Thoracic aorta (tissue), 2 donors: ENCODE results near the gene ZCCHC24. TPM values are rescaled to one million over a fixed set of nuclear protein-coding genes. Genes with fewer than 3 reads are reported as not detected.

Experiments
- ATAC-seq: fragments of 150-250 bp; one replicate; pipeline ENCODE4 v1.8.0; 2017; ENCODE audit warnings: low read depth; ENCODE audit not compliant: insufficient number of reproducible peaks, low FRiP score
- DNase-seq: peaks from one replicate; pipeline ENCODE4 v3.0.0-alpha.2; 2020; ENCODE audit warnings: low spot score
- H3K27ac ChIP-seq, 2 donors: fragments of 200-600 bp; sonication (generic); 1 replicate in 1 of 2; 2 replicates in 1 of 2; pipeline ENCODE4 v1.5.1; 2016; ENCODE audit warnings: mild to moderate bottlenecking in 2 of 2, moderate library complexity in 2 of 2
- H3K27me3 ChIP-seq: fragments of 200-600 bp; sonication (generic); replicated peaks from 2 replicates; pipeline ENCODE4 v1.6.0; 2016; ENCODE audit warnings: mild to moderate bottlenecking; ENCODE audit not compliant: insufficient read depth
- H3K36me3 ChIP-seq: fragments of 200-600 bp; sonication (generic); one replicate; pipeline ENCODE4 v1.5.1; 2016
- H3K4me1 ChIP-seq, 2 donors: fragments of 200-600 bp; sonication (generic); 1 replicate in 1 of 2; 2 replicates in 1 of 2; pipeline versions ENCODE4 v1.5.1 to v1.6.0; 2016; ENCODE audit warnings: low read depth in 2 of 2, mild to moderate bottlenecking in 1 of 2; ENCODE audit not compliant: control insufficient read depth in 1 of 2
- H3K4me3 ChIP-seq: fragments of 200-600 bp; sonication (generic); 2 replicates; pipeline ENCODE4 v1.5.1; 2016; ENCODE audit warnings: mild to moderate bottlenecking
- H3K9me3 ChIP-seq: fragments of 200-600 bp; sonication (generic); 2 replicates; pipeline ENCODE4 v1.5.1; 2016
- CTCF ChIP-seq: fragments of 200-600 bp; sonication (generic); IDR thresholded peaks from one replicate; pipeline ENCODE4 v1.5.1; 2019; ENCODE audit warnings: antibody characterized with exemption
- total RNA-seq, 2 donors: library from RNA; depleted of rRNA; stranded (reverse); fragments of >200 nt; gene quantifications; one replicate each; pipeline versions ENCODE4 v1.1.0 to v1.2.3, GENCODE V29; 2016

The ZCCHC24 gene
- total RNA-seq, 2 donors from 2014 or later, result 66.9 to 82.9 TPM

- Histone ChIP-seq H3K27me3 (no peaks in the 10 kb centered on the region), H3K4me1 (peaks cover 90 to 100% of the 10 kb centered on the region in 2 donors), H3K36me3 (no peaks in the 10 kb centered on the region), H3K4me3 (no peak overlapping the region), H3K27ac (peak overlapping the region; percentile 88 to 89), H3K9me3 (no peaks in the 10 kb centered on the region)
- TF ChIP-seq CTCF, result no peak
- DNase-seq (no peak), ATAC-seq (no peak)
Observed at GRCh38 chr10:79404231-79404609, 41.2 kb downstream of the ZCCHC24 start.

GRCh38 chr10:79403441-79404230 lies 41.8 kb downstream of the ZCCHC24 start:
- H3K36me3 ChIP-seq, result no peaks in the 10 kb centered on the region
- DNase-seq (no peak), ATAC-seq (no peak)
- no peaks in the 10 kb centered on the region for H3K27me3 ChIP-seq
- no peak for TF ChIP-seq CTCF
- no peaks in the 10 kb centered on the region for H3K9me3 ChIP-seq
- H3K27ac ChIP-seq, result peak overlapping the region; percentile 88 to 89
- no peak overlapping the region for H3K4me3 ChIP-seq
- H3K4me1 ChIP-seq, result peaks cover 90 to 100% of the 10 kb centered on the region in 2 donors

- peaks cover 90 to 100% of the 10 kb centered on the region in 2 donors for H3K4me1 ChIP-seq
Observed at GRCh38 chr10:79402951-79403350, 42.5 kb downstream of the ZCCHC24 start.

GRCh38 chr10:79402625-79402946 lies 42.8 kb downstream of the ZCCHC24 start:
- DNase-seq, result no peak
- H3K4me1 ChIP-seq, result peaks cover 87 to 100% of the 10 kb centered on the region in 2 donors
- no peak for TF ChIP-seq CTCF
- H3K27ac ChIP-seq, result peak overlapping the region; percentile 88 to 89
- no peaks in the 10 kb centered on the region for H3K27me3 ChIP-seq
- no peak for ATAC-seq
- H3K9me3 ChIP-seq, result no peaks in the 10 kb centered on the region
- no peaks in the 10 kb centered on the region for H3K36me3 ChIP-seq
- no peak overlapping the region for H3K4me3 ChIP-seq

More at GRCh38 chr10:79402951-79403350, 42.5 kb downstream of the ZCCHC24 start:
- ATAC-seq (no peak), DNase-seq (no peak)
- H3K9me3 ChIP-seq, result no peaks in the 10 kb centered on the region
- H3K36me3 ChIP-seq, result no peaks in the 10 kb centered on the region
- TF ChIP-seq CTCF, result no peak
- H3K4me3 ChIP-seq, result no peak overlapping the region
- H3K27ac ChIP-seq, result peak overlapping the region; percentile 88 to 89
- no peaks in the 10 kb centered on the region for H3K27me3 ChIP-seq

GRCh38 chr10:79401015-79401921 lies 44.2 kb downstream of the ZCCHC24 start:
- no peak for DNase-seq

More at GRCh38 chr10:79401015-79401921, 44.2 kb downstream of the ZCCHC24 start:
- no peak for TF ChIP-seq CTCF
- ATAC-seq, result peak; percentile 5
- H3K36me3 ChIP-seq, result no peaks in the 10 kb centered on the region
- H3K4me3 ChIP-seq, result peak overlapping the region; percentile 43
- peaks cover 80 to 100% of the 10 kb centered on the region in 2 donors for H3K4me1 ChIP-seq
- no peaks in the 10 kb centered on the region for H3K9me3 ChIP-seq
- H3K27me3 ChIP-seq, result no peaks in the 10 kb centered on the region
- H3K27ac ChIP-seq, result peak overlapping the region; percentile 88 to 89
